NCI-H82 treated with DMSO at 0.1 percent for 48 hours (cell line): ENCODE measurements around the gene THSD4.
"Not testable (repeated sequence)": the region's sequence is repeated elsewhere in the genome, so short reads cannot be mapped to it uniquely, and the experiment has no call there.

ENCODE experiments used
- DNase-seq: peaks from one replicate; lab custom pipeline; 2025; ENCODE audit not compliant: unreplicated experiment; lab: John Stamatoyannopoulos, UW

The THSD4 gene

GRCh38 chr15:71148048-71148447 lies 32.8 kb downstream of the THSD4 start:
- no peak for DNase-seq

- no peak for DNase-seq
Observed at GRCh38 chr15:71149646-71150557, 34.6 kb downstream of the THSD4 start.

- DNase-seq, result no peak
Observed at GRCh38 chr15:71151081-71151480, 35.8 kb downstream of the THSD4 start.

- DNase-seq, result no peak
Observed at GRCh38 chr15:71152542-71152941, 37.3 kb downstream of the THSD4 start.

GRCh38 chr15:71153823-71154524 lies 38.7 kb downstream of the THSD4 start:
- DNase-seq, result peak; percentile 64

- no peak for DNase-seq
Observed at GRCh38 chr15:71154607-71155200, 39.4 kb downstream of the THSD4 start.

GRCh38 chr15:71155534-71155933 lies 40.3 kb downstream of the THSD4 start:
- no peak for DNase-seq

GRCh38 chr15:71160976-71161375 lies 45.7 kb downstream of the THSD4 start:
- DNase-seq, result no peak

GRCh38 chr15:71162309-71162708 lies 47.0 kb downstream of the THSD4 start:
- no peak for DNase-seq

- DNase-seq, result not testable (repeated sequence)
Observed at GRCh38 chr15:71164606-71165005, 49.3 kb downstream of the THSD4 start.

- DNase-seq, result no peak
Observed at GRCh38 chr15:71167445-71168165, 52.3 kb downstream of the THSD4 start.

GRCh38 chr15:71168166-71168834 lies 53.0 kb downstream of the THSD4 start:
- no peak for DNase-seq

GRCh38 chr15:71170163-71170562 lies 54.9 kb downstream of the THSD4 start:
- no peak for DNase-seq

- DNase-seq, result no peak
Observed at GRCh38 chr15:71171195-71171594, 55.9 kb downstream of the THSD4 start.

- not testable (repeated sequence) for DNase-seq
Observed at GRCh38 chr15:71174360-71174759, 59.1 kb downstream of the THSD4 start.

- no peak for DNase-seq
Observed at GRCh38 chr15:71180986-71181853, 65.9 kb downstream of the THSD4 start.

GRCh38 chr15:71182522-71182921 lies 67.3 kb downstream of the THSD4 start:
- DNase-seq, result no peak

- DNase-seq, result no peak
Observed at GRCh38 chr15:71183063-71183462, 67.8 kb downstream of the THSD4 start.

- DNase-seq, result no peak
Observed at GRCh38 chr15:71185706-71186105, 70.4 kb downstream of the THSD4 start.

GRCh38 chr15:71186267-71186666 lies 71.0 kb downstream of the THSD4 start:
- no peak for DNase-seq
